ENCODE data around the gene NUB1.

DNA sequence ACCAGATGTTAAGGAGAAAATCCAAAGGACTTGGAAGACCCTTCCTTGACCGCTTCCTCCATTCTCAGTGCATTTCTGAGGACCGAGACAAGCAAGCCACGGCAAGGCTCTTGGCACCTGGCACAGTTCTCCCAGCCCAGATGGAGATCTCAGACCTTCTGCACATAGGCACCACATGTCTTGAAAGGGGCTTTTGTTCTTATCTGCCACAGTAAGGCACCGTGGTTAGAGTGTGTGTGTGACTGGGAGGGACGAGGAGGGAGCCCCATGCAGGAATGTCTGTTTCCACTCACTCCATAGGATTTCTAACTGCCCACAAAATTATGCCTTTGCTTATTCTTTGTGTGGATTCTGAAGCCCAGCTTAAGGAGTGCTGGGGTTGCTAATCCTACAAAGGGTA, 78.5 kb downstream of the NUB1 start:
- TF ChIP-seq YY1 (IDR thresholded peaks at IDR 0.05; ENCODE audit: insufficient read depth, insufficient read length) (no peak), ZNF274 (IDR thresholded peaks at IDR 0.05; ENCODE audit: low read depth, low read length) (no peak), SUZ12 (IDR thresholded peaks at IDR 0.05; ENCODE audit: extremely low read depth, insufficient read depth, insufficient read length) (no peak)

All from NT2/D1 (cell line).